ENCODE results near the gene RABGEF1.
"Not testable (repeated sequence)": the region's sequence is repeated elsewhere in the genome, so short reads cannot be mapped to it uniquely, and the experiment has no call there.

Gene RABGEF1

GRCh38 chr7:66736892-66737291 lies 3.6 kb upstream of the RABGEF1 start:
- no peak for DNase-seq

- DNase-seq, result no peak
Observed at GRCh38 chr7:66737667-66738066, 2.9 kb upstream of the RABGEF1 start.

DNA sequence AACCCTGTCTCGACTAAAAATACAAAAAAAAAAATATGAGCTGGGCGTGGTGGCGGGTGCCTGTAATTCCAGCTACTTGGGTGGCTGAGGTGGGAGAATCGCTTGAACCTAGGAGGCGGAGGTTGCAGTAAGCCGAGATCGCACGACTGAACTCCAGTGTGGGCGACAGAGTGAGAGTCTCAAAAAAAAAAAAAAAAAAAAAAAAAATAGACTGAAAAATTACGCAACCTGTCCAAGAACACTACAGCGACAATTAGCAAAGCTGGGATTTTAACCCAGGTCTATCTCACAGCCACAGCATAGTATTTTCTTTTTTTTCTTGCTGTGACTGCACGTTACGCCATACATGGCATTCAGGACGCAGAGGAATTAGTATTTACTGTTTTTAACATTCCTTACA lies 1.1 kb upstream of the RABGEF1 start:
- no peak for DNase-seq

DNA sequence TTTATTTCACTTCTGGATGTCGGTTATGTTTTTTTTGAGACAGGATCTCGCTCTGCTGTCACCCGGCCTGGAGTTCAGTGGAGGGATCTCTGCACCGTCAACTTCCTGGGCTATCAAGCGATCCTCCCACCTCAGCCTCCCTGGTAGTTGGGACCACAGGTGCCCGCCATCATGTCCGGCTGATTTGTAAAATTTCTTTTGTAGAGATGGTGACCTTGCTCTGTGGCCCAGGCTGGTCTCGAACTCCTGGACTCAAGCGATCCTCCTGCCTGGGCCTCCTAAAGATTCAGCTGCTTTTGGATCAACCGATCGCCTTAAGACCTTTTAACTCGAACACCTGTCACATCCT lies 606 bp upstream of the RABGEF1 start:
- no peak for DNase-seq

DNA sequence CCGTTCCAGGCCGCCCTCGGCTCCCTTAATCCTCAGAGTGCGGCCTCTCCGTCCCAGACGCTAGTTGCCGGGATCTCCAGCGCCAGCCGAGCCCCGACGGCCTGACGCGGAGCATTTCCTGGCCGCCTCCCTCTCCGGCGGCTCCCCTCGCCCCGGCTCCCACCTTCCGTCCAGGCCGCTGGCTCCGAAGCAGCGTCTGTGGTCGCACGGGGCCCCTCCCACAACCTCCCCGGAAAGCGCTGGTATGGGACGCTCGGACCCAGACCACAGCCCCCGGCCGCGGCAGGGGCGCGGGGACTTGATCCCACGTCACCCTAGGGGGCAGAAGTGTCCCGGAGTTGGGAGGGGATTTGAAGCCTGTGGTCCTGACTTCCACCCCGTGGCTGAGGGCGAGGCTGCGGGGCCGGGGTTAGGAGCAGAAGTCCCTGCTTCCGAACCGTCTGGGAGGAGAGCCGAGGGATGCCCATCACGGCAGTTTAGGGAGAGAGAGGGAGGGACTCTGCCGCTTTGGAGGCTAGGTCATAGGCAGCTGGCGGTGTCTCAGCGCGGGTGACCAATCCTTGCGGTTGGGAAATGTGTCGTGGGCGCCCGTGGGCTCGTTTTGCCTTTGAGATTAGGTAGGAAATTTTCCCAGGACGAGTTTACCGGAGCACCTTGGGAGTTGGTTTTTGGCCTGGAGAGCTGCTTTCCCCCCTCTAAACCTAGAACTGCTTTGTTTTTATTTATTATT lies 612 bp downstream of the RABGEF1 start:
- not testable (repeated sequence) for DNase-seq

- DNase-seq, result no peak
Observed at GRCh38 chr7:66741710-66742049, 1.1 kb downstream of the RABGEF1 start.

DNA sequence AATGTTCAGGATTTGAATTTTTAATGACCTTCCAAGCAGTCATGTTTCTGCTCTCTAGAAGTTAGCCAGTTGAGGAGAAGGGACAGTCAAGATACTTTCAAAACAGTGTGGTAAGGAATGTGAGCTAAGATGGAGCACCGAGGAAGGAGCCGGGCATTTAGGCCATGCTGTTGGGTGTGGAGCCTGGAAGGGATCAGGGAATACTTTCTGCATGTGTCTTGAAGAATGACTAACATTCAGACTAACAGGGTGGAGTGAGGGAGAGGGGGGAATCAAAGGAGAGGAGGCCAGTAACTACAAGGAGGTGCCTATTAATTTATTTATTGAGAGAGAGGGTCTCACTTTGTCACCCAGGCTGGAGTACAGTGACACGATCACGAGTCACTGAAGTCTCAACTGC lies 1.8 kb downstream of the RABGEF1 start:
- not testable (repeated sequence) for DNase-seq

DNA sequence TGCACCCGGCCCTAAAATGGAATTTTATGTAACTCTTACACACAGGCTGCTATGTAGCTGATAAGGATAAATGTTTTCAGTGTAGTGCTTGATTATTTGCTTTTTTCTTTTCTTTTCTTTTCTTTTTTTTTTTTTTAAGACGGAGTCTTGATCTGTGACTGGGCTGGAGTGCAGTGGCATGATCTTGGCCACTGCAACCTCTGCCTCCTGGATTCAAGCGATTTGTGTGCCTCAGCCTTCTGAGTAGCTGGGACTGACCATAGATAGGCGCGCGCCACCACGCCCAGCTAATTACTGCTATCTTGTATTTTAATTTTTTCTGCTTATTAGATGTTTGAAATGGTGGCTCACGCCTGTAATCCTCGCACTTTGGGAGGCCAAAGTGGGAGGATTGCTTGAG lies 3.4 kb downstream of the RABGEF1 start:
- no peak for DNase-seq

DNA sequence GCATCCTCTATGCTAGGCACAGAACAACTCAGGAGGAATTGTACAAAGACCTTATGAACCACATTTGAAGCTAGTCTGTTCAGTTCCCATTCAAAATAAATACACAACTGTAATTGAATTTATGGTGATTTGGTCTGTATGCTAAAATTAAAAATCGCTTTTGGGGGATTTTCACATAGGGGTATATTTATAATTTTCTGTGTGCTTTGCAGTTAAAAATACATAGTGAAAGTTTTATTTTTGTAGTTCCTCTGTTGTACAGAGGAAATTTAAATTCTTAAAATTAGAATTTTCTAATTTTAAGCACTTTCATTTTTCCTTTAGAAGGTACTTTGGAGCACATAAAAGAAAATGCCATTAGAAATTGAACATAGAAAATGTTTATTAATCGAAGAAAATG lies 6.9 kb downstream of the RABGEF1 start:
- no peak for DNase-seq

- no peak for DNase-seq
Observed at GRCh38 chr7:66747881-66748511, 7.5 kb downstream of the RABGEF1 start.

DNA sequence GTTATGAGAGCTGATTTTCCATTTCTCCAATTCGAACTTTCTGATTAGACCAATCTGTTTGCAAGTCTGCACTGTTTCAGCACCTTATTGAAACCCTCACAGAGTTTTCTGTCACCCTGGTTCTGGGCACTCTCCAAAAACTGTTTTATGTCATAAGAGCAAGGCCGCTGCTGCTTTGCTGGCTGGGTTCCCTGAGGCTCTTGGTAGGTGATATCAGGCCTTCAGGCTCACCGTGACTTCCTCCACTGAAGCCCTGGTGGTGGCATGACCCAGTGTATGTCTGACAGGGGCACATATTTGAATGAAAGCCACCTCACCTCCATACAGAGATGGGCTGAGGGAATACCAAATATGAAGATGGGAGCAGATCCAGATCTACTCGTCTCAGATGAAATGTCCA lies 8.3 kb downstream of the RABGEF1 start:
- DNase-seq, result no peak

GRCh38 chr7:66751945-66752344 lies 11.4 kb downstream of the RABGEF1 start:
- no peak for DNase-seq

DNA sequence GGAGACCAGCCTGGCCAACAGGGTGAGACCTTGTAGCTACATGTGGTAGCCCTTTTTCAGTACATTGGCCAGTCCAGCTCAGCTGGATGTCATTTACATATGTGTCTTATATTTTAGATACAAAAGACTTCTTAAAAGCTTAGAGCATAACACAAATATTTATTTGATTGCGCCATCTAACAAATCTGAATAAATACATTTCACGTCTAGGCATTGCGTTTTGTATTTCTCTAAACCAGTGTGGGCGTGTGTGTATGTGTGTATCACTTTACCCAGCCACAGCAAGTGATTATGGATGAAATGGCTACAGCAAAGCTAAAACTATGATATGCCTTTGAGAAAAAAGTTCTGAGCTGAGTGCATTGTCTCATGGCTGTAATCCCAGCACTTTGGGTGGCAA lies 14.0 kb downstream of the RABGEF1 start:
- no peak for DNase-seq

- DNase-seq, result not testable (repeated sequence)
Observed at GRCh38 chr7:66755059-66755458, 14.5 kb downstream of the RABGEF1 start.

GRCh38 chr7:66756227-66756626 lies 15.7 kb downstream of the RABGEF1 start:
- not testable (repeated sequence) for DNase-seq

DNA sequence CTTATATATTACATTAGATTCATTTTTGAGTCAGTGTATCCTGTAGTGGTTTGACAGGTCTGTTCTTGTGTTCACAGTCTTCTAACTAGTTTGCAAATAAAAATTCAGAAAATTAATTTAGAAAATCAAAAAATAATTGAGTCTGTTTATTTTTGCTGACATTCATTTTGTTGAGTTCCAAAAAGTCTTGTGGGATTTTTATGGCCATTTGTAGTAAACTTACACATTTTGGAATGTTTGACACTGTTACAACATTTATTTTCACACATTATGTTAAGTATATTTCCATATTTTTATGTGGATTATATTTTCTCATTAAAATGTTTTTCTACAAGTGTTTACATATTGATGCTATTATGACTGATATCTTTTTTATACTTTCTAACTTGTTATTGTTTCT lies 16.4 kb downstream of the RABGEF1 start:
- DNase-seq, result no peak

GRCh38 chr7:66757939-66758338 lies 17.4 kb downstream of the RABGEF1 start:
- DNase-seq, result no peak

DNA sequence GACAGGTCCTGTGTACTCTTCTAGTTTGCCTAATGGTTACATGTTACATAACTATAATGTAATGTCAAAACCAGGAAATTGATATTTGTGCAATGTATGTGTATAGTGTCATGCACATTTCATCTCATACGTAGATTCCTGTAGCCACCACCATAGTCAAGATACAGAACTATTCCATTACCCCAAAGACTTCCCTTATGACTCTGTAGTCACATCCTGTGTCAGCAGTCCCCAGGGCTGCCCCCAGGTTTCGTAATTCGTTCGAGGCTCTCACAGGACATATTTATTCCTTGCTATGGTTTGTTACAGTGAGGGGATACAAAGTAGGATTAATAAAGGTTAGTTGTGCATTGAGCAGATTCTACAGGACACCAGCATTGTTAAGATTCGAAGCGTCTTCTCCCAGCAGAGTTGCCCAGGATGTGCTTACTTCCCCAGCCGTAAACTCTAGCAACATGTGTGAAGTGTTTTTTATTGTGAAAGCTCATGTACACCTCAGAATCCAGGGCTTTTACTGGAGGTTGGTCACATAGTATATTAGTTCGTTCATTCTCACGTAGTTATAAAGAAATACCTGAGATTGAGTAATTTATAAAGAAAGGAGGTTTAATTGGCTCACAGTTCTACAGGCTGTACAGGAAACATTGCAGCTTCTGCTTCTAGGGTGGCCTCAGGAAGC lies 18.6 kb downstream of the RABGEF1 start:
- no peak for DNase-seq

DNA sequence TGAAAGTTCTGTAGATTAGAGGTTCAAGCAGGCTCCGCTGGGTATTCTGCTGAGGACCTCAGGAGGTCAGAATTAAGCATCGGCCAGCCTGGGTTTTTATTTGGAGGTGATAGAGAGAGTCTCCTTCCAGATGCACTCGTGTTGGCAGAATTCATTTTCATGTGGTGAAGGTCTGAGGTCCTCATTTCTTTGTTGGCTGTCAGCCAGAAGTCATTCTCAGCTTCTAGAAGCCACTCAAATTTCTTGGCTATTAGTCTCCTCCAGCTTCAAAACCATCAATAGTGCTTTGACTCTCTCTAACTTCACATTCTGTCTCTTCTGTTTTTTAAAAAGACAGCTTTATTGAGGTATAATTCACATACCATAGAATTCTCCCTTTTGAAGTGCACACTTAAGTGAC lies 22.6 kb downstream of the RABGEF1 start:
- DNase-seq, result not testable (repeated sequence)

- not testable (repeated sequence) for DNase-seq
Observed at GRCh38 chr7:66763633-66764355, 23.3 kb downstream of the RABGEF1 start.

- DNase-seq, result not testable (repeated sequence)
Observed at GRCh38 chr7:66764905-66765304, 24.4 kb downstream of the RABGEF1 start.

GRCh38 chr7:66765322-66766025 lies 24.9 kb downstream of the RABGEF1 start:
- not testable (repeated sequence) for DNase-seq

DNA sequence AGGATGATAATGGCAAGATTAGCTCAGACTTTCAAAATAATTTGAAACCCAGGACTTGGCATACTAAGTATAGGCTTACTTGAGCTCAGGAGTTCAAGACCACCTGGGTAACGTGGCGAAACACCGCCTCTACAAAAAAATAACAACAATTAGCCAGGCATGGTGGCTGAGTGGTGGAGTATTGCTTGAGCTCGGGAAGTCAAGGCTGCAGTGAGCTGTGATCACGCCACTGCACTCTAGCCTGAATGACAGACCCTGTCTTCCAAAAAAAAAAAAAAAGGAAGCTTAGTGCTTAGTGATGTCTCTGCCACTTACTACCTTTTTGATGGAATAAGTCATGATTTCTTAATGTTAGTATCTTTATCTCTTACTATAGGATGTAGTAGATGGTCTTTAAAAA lies 25.5 kb downstream of the RABGEF1 start:
- DNase-seq, result no peak
